ENCODE data around the gene SMPD2.
"Not testable (repeated sequence)": the region's sequence is repeated elsewhere in the genome, so short reads cannot be mapped to it uniquely, and the experiment has no call there.

The SMPD2 gene

DNA sequence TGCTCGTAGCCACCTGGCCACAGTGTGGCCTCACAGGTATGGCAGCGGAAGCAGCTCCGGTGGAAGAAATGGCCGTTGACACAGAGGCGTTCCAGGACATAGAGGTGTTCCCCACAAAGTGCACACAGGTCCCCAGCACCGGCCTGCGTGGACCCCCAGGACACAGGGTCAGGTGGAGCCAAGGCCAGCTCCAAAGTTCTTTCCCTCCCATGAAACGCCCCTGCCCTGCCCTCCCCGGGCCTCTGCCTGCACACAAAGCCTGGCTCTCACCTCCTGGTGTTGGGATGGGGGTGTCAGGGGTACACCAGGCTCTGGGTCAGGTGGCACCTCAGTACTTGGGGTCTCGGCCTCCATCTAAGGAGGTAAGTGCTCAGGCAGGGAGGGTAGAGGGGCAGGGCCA is 6.6 kb downstream of the SMPD2 start:
- DNase-seq = no peak

- no peak for DNase-seq
Observed at GRCh38 chr6:109447878-109448555, 7.5 kb downstream of the SMPD2 start.

GRCh38 chr6:109448615-109449014 is 8.1 kb downstream of the SMPD2 start:
- no peak for DNase-seq

DNA sequence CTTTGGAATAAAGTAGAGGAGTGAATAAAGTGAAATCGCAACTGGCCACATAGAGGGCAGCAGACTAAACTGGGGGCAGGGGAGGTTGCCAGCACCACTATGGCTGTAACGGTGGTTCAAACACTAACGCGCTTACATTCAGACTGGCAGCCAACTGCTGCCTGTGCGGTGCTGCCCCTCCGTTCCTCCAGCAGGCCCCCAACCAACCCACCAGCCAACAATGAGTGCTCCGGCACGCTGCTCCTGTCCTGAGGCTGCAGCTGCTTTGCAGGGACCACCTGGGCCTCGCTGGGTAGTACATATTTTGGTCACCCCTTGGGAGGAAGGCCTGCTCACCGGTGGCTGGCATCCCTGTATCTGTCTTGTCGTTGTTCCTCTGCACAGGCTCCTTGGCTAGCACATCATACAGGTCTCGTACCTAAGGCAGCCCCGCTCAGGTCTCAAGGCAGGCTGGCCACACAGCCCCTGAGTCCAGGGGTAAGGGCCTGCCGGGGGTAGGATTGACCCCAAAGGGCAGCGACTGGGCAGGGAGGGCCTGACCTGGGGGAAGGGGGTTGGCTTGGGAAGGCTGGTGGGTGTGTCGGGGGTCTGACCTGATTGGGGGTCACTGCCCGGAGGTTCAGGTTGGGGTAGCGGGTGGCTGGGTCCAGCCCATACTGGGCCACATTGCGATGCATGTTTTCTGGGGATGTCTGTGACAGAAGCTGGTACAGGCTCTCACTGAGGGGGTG is 8.7 kb downstream of the SMPD2 start:
- no peak for DNase-seq

GRCh38 chr6:109449795-109450673 is 9.5 kb downstream of the SMPD2 start:
- DNase-seq = no peak

- no peak for DNase-seq
Observed at GRCh38 chr6:109450801-109451200, 10.3 kb downstream of the SMPD2 start.

- no peak for DNase-seq
Observed at GRCh38 chr6:109451376-109451775, 10.9 kb downstream of the SMPD2 start.

DNA sequence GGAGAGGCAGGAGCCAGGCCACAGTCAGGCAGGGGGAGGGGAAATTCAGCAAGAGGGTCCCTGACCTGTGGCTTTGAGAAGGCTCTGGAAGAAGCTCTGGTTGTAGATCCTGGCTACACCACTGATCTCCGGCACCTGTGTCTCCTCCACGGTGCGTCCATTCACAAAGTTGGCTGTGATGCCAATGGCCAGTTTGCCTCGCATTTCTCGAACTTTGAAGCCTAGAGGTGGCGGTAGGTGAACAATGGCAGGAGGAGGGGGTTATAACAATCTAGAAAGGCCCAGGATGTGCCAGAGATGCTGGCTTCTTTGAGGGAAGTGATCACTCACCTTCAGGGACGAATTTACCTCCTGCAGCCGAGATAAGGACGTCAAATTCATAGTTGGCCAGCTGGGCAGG is 11.7 kb downstream of the SMPD2 start:
- no peak for DNase-seq

GRCh38 chr6:109453156-109453555 is 12.6 kb downstream of the SMPD2 start:
- no peak for DNase-seq

- DNase-seq = no peak
Observed at GRCh38 chr6:109453594-109454495, 13.3 kb downstream of the SMPD2 start.

GRCh38 chr6:109454496-109455436 is 14.2 kb downstream of the SMPD2 start:
- no peak for DNase-seq

DNA sequence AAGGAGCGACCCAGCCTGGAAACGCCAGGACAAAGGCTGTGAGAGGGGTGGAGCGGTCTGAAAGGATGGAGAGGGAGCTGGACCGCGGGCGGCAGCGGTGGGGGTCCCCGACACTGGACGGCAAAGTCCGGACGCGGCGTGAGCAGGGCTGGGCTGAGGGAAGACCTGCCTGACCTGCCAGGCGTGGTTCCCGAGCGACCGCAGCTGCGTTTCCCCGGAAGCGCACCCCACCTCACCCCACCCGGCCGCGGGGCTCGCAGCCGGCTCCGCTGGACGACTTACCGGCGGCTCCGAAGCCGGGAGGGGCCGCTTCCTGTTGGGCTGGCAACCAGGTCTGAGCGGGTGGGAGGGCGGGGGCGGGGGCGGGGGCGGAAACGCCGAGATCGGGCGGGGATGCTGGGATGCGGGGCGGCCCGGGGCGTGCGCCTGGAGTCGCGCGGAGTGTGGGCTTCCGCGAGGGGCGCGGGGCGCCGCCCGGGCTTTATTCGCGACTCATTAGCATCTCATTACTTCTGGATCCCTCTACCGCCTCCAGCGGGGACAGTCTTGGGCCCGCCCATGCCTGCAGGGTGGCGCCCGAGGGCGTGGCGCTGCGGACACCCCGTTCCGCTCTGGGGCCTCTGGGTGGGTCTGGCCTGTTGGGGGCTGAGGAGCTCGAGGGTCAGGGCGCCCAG is 15.1 kb downstream of the SMPD2 start, which contains the start of gene MICAL1:
Gene MICAL1, minus strand, starts transcription at position 336 of the 674 bp plus-strand sequence. CDS start 1,576 bp downstream, outside the sequence.
- peak; percentile 58 for DNase-seq

DNA sequence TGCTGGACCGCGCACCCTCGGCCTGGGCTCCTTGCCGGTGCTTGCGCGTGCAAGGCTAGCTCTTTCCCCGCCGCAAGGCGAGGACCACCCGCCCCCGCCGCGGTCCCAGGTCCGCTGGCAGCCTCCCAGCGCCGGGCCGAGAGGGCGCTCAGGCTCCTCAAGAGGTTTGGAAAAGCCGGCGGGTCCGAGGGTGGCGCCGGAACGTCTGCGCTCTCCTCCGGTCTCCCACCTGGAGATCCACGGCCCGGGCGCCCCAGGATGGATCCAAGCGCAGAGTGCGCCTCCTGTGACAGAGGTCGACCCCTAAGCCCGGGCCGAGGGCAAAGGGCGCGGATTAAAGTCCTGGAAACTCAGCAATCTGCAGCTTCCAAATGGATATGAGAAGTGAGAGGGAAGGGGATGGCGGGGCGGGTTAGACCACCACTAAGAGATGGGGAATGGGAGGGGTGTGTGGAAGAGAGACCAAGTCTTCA is 15.6 kb downstream of the SMPD2 start:
- DNase-seq = no peak

DNA sequence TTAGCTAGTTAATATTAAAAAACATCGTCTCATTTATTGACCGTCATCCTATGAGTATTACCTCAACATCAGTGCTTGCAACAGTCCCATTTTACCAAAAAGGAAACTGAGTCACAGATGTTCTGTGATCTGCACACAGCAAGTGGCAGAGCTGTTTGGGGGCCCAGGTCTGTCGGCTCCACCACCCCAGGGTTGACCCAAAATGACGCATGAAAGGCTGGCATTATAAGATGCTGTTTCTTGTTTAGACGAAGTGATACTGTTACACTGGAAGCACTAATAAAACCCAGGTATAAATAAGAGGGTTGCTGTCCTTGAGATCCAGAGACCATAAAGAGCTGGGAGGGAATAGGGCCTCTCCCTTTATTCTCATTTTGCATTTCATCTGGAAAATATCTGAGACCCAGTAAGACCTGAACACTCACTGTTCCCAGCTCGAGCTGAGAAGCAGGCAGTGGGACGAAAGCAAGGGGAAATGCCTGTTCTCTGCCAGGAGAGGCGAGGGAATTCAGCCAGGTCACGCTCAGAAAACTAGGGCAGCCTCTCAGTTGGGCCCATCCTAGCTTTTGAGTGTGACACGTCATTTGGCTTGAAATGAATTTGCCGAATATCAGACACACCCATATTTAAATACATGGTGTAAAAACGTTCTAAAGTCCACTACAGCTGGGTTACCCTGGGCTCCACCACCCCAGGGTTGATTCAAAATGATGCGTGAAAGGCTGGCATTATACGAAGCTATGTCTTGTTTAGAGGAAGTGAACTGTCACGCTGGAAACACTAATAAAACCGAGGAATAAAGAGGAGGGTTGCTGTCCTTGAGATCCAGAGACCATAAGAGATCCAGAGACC is 16.4 kb downstream of the SMPD2 start:
- DNase-seq = no peak

GRCh38 chr6:109457562-109457996 is 17.1 kb downstream of the SMPD2 start:
- DNase-seq = no peak

DNA sequence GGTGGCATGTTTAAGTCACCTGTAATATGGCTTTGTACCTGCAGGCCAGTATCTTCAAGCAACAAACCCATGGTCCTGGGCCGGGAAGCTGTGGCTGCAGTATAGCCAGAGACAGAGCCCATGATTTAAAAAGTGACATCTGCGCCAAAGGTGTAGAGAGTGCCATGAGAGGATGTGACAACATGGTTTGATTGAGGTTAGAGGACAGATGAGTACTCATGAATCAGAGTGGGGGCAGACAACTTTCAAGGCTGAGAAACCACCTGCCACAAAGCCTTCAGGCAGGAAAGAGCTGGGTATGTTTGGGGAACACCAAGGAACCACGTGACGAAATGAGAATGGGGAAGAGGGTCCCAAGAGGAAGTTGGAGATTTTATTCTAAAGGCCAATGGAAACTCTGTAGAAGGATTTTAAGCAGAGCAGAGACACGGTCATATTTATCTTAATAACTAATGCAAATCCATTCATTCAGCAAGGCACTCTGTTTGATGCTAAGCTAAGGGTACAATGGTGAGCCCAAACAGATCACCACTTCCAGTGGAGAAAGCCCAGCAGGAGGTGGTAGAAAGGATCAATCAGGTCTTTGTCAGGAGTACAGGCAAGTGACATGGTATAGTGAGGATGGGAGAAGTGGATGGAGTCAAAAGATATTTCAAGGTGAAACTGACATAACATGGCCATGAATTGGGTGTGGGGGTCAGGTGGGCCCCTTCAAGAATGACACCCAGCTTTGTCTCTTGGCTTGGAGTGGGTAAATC is 18.4 kb downstream of the SMPD2 start:
- DNase-seq = no peak

GRCh38 chr6:109460161-109460829 is 19.8 kb downstream of the SMPD2 start:
- DNase-seq = no peak

GRCh38 chr6:109461205-109461604 is 20.7 kb downstream of the SMPD2 start:
- DNase-seq = not testable (repeated sequence)

All from NCI-H226 (cell line).